Measurements from ENCODE around the gene TPM3.
"Not testable (repeated sequence)": the region's sequence is repeated elsewhere in the genome, so short reads cannot be mapped to it uniquely, and the experiment has no call there.

The TPM3 gene

GRCh38 chr1:154191990-154192461 is at the start of gene TPM3:
Gene TPM3, minus strand, starts transcription at chr1:154192100. Its CDS starts 82 bp downstream, at chr1:154192018.
- DNase-seq = no peak

GRCh38 chr1:154240294-154240833 is 48.5 kb upstream of the TPM3 start:
- DNase-seq = no peak

- no peak for DNase-seq
Measured at GRCh38 chr1:154239491-154239890, 47.6 kb upstream of the TPM3 start.

- no peak for DNase-seq
Measured at GRCh38 chr1:154237880-154238506, 46.1 kb upstream of the TPM3 start.

- DNase-seq = no peak
Measured at GRCh38 chr1:154237435-154237834, 45.5 kb upstream of the TPM3 start.

- no peak for DNase-seq
Measured at GRCh38 chr1:154236855-154237254, 45.0 kb upstream of the TPM3 start.

GRCh38 chr1:154233127-154233526 is 41.2 kb upstream of the TPM3 start:
- DNase-seq = not testable (repeated sequence)

GRCh38 chr1:154231112-154231511 is 39.2 kb upstream of the TPM3 start:
- DNase-seq = not testable (repeated sequence)

- no peak for DNase-seq
Measured at GRCh38 chr1:154225370-154225769, 33.5 kb upstream of the TPM3 start.

GRCh38 chr1:154223621-154224020 is 31.7 kb upstream of the TPM3 start:
- no peak for DNase-seq

- DNase-seq = no peak
Measured at GRCh38 chr1:154222918-154223317, 31.0 kb upstream of the TPM3 start.

- no peak for DNase-seq
Measured at GRCh38 chr1:154222518-154222917, 30.6 kb upstream of the TPM3 start.

- DNase-seq = peak; percentile 70 to 77
Measured at GRCh38 chr1:154221278-154222001, 29.5 kb upstream of the TPM3 start.

- no peak for DNase-seq
Measured at GRCh38 chr1:154220970-154221277, 29.0 kb upstream of the TPM3 start.

GRCh38 chr1:154220071-154220969 is 28.4 kb upstream of the TPM3 start, which contains the start of gene UBAP2L:
Gene UBAP2L, plus strand, starts transcription at chr1:154220955. Its CDS starts 4,169 bp downstream, at chr1:154225124.
- peak; percentile 98 for DNase-seq

GRCh38 chr1:154219541-154219940 is 27.6 kb upstream of the TPM3 start:
- no peak for DNase-seq

GRCh38 chr1:154218545-154218944 is 26.6 kb upstream of the TPM3 start:
- DNase-seq = no peak

- DNase-seq = no peak
Measured at GRCh38 chr1:154213274-154213673, 21.4 kb upstream of the TPM3 start.

GRCh38 chr1:154212083-154212482 is 20.2 kb upstream of the TPM3 start:
- DNase-seq = no peak

- no peak for DNase-seq
Measured at GRCh38 chr1:154208677-154209388, 16.9 kb upstream of the TPM3 start.

- no peak for DNase-seq
Measured at GRCh38 chr1:154207262-154207661, 15.4 kb upstream of the TPM3 start.

GRCh38 chr1:154206196-154206595 is 14.3 kb upstream of the TPM3 start, which contains the start of gene CFAP141:
Gene CFAP141, minus strand, starts transcription at chr1:154206333. Its CDS starts 26 bp downstream, at chr1:154206307.
- no peak for DNase-seq
